SU-DHL-6 (cell line): ENCODE measurements around the gene KLHL17.

ENCODE experiments used
- H2AFZ ChIP-seq: fragments of 200-600 bp; sonication (generic); 2 replicates; pipeline ENCODE4 v1.6.1; 2014; ENCODE audit warnings: low read depth, mild to moderate bottlenecking, moderate library complexity, mixed read lengths, antibody characterized with exemption, low read length; ENCODE audit not compliant: severe bottlenecking
- H3F3A ChIP-seq: fragments of 200-600 bp; shearing (Covaris generic); 2 replicates; pipeline ENCODE4 v1.6.0; 2016; ENCODE audit warnings: antibody characterized with exemption, mild to moderate bottlenecking; ENCODE audit not compliant: insufficient read depth
- H3K27ac ChIP-seq: fragments of 200-600 bp; sonication (generic); 2 replicates; pipeline ENCODE4 v1.5.1; 2016; ENCODE audit warnings: low read depth, mild to moderate bottlenecking, low read length, moderate library complexity, mixed read lengths
- H3K27me3 ChIP-seq: fragments of 200-600 bp; sonication (generic), shearing (Covaris generic); 2 replicates; pipeline ENCODE4 v1.6.0; 2014; ENCODE audit warnings: mild to moderate bottlenecking, low read length
- H3K36me3 ChIP-seq: fragments of 200-600 bp; sonication (generic); 2 replicates; pipeline ENCODE4 v1.6.1; 2014; ENCODE audit warnings: mild to moderate bottlenecking, low read length, mixed read lengths
- H3K4me2 ChIP-seq: fragments of 300-600, 200-600 bp; shearing (Covaris generic), sonication (generic); 2 replicates; pipeline ENCODE4 v1.6.0; 2014; ENCODE audit warnings: low read length, low read depth, mild to moderate bottlenecking; ENCODE audit not compliant: poor library complexity, severe bottlenecking
- H3K4me3 ChIP-seq: fragments of 200-600 bp; sonication (generic); 2 replicates; pipeline ENCODE4 v1.5.1; 2014; ENCODE audit warnings: antibody characterized with exemption, low read length, mild to moderate bottlenecking, mixed read lengths; ENCODE audit not compliant: insufficient read depth, poor library complexity, severe bottlenecking
- H3K79me2 ChIP-seq: fragments of 200-600 bp; sonication (generic); 2 replicates; pipeline ENCODE4 v1.6.1; 2014; ENCODE audit warnings: mild to moderate bottlenecking, low read length, moderate library complexity; ENCODE audit not compliant: insufficient read depth
- H3K9ac ChIP-seq: fragments of 200-600 bp; sonication (generic); 2 replicates; pipeline ENCODE4 v1.7.0; 2014; ENCODE audit warnings: mild to moderate bottlenecking, low read length
- H3K9me2 ChIP-seq: fragments of 200-600 bp; sonication (generic); replicated peaks from 2 replicates; pipeline ENCODE4 v1.6.1; 2014; ENCODE audit warnings: low read length; ENCODE audit not compliant: insufficient read depth
- H3K9me3 ChIP-seq: fragments of 200-600 bp; sonication (generic); 2 replicates; pipeline ENCODE4 v1.6.1; 2014; ENCODE audit warnings: low read length, mixed read lengths; ENCODE audit not compliant: insufficient read depth
- H4K20me1 ChIP-seq: fragments of 200-600 bp; sonication (generic); 2 replicates; pipeline ENCODE4 v1.6.1; 2014; ENCODE audit warnings: low read depth, mild to moderate bottlenecking, antibody characterized with exemption, low read length, moderate library complexity, mixed read lengths
- CTCF ChIP-seq: fragments of 200-600 bp; sonication (generic); IDR thresholded peaks from one replicate; pipeline ENCODE4 v1.5.1; 2017; ENCODE audit warnings: antibody characterized with exemption, mild to moderate bottlenecking, low read length, moderate library complexity; ENCODE audit not compliant: insufficient read depth, poor library complexity, severe bottlenecking
- EZH2phosphoT487 ChIP-seq: fragments of 200-600 bp; sonication (generic), shearing (Covaris generic); conservative IDR thresholded peaks from 2 replicates; pipeline ENCODE4 v1.6.1; 2018; ENCODE audit warnings: mild to moderate bottlenecking, antibody characterized with exemption, low read length, moderate library complexity, mixed read lengths

The KLHL17 gene

GRCh38 chr1:923991-924655 lies 36.3 kb upstream of the KLHL17 start:
- no peaks in the 10 kb centered on the region for H3K27me3 ChIP-seq
- H3F3A ChIP-seq = no peaks in the 10 kb centered on the region
- no peak overlapping the region for H3K9ac ChIP-seq
- no peak overlapping the region for H3K4me2 ChIP-seq
- no peaks in the 10 kb centered on the region for H3K9me3 ChIP-seq
- no peak overlapping the region for H2AFZ ChIP-seq
- no peaks in the 10 kb centered on the region for H4K20me1 ChIP-seq
- TF ChIP-seq CTCF = no peak
- TF ChIP-seq EZH2phosphoT487 = no peak
- no peak overlapping the region for H3K4me3 ChIP-seq
- no peaks in the 10 kb centered on the region for H3K9me2 ChIP-seq
- H3K79me2 ChIP-seq = no peaks in the 10 kb centered on the region
- H3K27ac ChIP-seq = no peak overlapping the region
- no peaks in the 10 kb centered on the region for H3K36me3 ChIP-seq

GRCh38 chr1:924656-925560 lies 35.5 kb upstream of the KLHL17 start:
- H3K27ac ChIP-seq = no peak overlapping the region
- no peaks in the 10 kb centered on the region for H3K9me3 ChIP-seq
- no peaks in the 10 kb centered on the region for H3F3A ChIP-seq
- TF ChIP-seq EZH2phosphoT487 (no peak), CTCF (no peak)
- H3K9ac ChIP-seq = no peak overlapping the region
- H3K4me2 ChIP-seq = no peak overlapping the region
- H3K9me2 ChIP-seq = no peaks in the 10 kb centered on the region
- H2AFZ ChIP-seq = no peak overlapping the region
- no peaks in the 10 kb centered on the region for H4K20me1 ChIP-seq
- no peaks in the 10 kb centered on the region for H3K36me3 ChIP-seq
- H3K27me3 ChIP-seq = no peaks in the 10 kb centered on the region
- H3K4me3 ChIP-seq = no peak overlapping the region
- H3K79me2 ChIP-seq = no peaks in the 10 kb centered on the region

GRCh38 chr1:925561-926421 lies 34.6 kb upstream of the KLHL17 start:
- Histone ChIP-seq H2AFZ (no peak overlapping the region), H3K79me2 (no peaks in the 10 kb centered on the region), H3K9me3 (no peaks in the 10 kb centered on the region), H3F3A (no peaks in the 10 kb centered on the region), H3K4me2 (no peak overlapping the region), H3K9ac (no peak overlapping the region), H3K9me2 (no peaks in the 10 kb centered on the region), H4K20me1 (no peaks in the 10 kb centered on the region), H3K27me3 (no peaks in the 10 kb centered on the region), H3K4me3 (no peak overlapping the region), H3K36me3 (no peaks in the 10 kb centered on the region), H3K27ac (no peak overlapping the region)
- no peak for TF ChIP-seq CTCF
- no peak for TF ChIP-seq EZH2phosphoT487
